HuH-7.5 (cell line): ENCODE measurements around the gene NLRC5.
"Not testable (repeated sequence)": the region's sequence is repeated elsewhere in the genome, so short reads cannot be mapped to it uniquely, and the experiment has no call there.

Source experiments
- DNase-seq: peaks from one replicate; pipeline ENCODE4 v3.0.0; 2011; ENCODE audit warnings: low spot score

Gene NLRC5

DNA sequence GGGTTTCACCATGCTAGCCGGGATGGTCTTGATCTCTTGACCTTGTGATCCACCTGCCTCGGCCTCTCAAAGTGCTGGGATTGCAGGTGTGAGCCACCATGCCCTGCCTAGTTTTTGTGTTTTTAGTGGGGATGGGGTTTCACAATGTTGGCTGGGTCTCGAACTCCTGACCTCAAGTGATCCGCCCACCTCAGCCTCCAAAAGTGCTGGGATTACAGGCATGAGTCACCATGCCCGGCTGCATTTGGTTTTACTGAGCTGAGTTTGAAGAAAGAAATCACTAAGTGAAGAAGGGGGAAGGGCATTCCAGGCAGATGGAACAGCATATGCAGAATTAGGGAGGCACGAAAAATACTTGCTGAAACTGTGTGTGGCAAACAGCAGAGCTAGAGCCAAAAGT is 110.6 kb downstream of the NLRC5 start:
- not testable (repeated sequence) for DNase-seq

DNA sequence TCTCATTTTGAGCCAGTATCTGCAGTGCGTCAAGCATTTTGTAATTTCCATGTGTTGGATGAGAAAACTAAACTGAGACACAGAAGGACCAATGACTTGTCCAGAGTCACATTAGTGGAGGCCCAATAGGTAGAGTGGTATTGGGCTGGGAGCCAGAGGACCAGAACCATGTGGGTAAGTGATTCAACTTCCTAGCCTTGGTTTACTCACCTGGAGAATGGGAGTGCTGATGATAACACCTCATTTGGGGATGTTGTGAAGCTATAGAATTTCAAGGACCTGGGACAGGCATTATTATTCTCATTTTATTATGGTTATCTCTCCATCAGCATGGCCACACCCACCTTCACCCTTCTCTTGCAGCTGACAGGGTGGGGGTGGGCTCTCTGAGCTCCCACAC is 111.1 kb downstream of the NLRC5 start:
- no peak for DNase-seq

DNA sequence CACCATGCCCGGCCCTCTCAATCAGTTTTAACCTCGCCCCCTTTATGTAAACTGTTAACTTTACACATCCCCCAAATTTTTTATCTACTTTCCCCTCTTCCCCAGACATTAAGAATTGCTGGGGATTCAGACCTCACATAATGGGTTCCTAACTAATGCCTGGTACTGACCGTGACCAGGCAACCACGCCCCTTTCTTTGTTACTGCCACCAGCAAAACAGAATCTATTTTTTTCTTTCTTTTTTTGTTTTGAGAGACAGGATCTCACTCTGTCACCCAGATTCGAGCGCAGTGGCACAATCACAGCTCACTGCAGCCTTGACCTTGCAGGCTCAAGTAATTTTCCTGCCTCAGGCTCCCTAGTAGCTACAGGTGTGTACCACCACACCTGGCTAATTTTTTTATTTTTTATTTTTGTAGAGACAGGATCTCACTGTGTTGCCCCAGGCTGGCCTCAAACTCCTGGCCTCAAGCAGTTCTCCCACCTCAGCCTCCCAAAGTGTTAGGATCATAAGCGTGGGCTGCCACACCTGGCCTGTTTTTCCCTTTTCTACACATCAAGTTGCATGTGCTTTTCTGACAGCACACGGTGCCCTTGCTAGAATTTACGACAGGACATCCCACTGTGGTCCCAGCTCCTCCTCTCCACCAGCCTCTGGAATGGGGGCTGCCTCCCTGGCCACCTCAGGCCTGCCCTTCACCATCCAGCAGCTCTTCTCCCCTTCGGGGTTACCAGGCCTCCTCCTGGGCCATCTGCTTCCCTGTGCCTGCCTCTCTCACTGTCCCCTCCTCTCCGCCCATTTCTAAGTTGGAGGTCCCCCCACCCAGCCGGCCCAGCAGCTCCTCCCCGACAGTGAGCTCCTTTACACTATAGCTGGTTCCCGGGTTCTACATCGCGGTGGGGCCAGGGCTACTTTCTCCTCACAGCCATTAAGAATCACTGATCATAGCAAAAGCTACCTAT is 113.8 kb downstream of the NLRC5 start:
- no peak for DNase-seq

DNA sequence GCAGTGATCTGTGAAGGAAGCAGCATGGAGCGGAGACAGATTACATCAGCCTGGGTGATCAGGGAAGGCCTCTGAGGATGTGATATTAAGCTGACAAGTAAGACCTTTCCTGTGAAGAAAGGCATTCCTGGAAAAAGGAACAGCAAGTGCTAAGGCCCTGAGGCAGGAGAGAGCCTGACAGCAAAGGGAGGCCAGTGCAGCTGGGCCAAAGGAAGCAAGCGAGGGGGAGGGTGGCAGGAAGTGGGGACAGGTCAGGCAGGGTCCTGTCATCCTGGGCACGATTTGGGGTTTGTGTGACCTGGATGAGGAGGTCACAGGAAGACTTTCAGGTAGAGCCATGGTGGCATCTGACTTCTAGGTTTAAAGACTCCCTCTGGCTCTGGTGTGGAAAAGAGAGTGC is 115.3 kb downstream of the NLRC5 start:
- no peak for DNase-seq

DNA sequence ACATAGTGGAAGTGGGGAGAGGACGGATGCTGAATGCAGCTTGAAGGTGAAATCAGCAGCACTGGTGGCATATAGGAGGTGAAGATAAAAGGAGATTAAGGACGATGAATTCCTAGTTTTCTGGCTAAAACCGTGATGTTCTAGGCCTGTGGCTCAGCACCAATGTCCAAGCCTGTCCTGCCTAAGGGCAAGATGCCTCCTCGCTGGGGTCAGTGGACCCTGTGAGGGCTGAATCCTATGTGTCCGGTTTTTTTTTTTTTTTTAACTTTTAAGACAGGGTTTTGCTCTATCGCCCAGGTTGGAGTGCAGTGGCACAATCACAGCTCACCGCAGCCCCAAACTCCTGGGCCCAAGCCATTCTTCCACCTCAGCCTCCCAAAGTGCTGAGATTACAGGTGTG is 115.8 kb downstream of the NLRC5 start:
- no peak for DNase-seq

DNA sequence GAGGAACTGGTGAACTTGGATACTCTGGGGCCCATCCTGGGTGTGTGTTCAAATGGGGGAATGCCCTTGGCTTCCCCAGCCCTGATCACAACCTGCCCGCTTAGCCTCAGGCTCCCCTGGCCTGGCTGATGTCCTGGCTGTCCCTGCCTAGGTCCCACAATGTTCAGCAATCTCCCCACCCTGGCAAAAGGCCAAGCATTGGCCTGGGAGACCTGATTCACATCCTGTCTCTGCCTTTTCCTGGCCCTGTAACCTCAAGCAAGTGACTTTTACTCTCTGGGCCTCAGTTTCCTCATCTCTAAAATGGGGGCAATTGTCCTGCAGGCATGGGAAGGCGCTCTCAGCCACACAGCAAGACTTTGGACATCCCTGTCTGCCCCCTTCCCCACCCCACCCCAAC is 117.4 kb downstream of the NLRC5 start:
- no peak for DNase-seq

DNA sequence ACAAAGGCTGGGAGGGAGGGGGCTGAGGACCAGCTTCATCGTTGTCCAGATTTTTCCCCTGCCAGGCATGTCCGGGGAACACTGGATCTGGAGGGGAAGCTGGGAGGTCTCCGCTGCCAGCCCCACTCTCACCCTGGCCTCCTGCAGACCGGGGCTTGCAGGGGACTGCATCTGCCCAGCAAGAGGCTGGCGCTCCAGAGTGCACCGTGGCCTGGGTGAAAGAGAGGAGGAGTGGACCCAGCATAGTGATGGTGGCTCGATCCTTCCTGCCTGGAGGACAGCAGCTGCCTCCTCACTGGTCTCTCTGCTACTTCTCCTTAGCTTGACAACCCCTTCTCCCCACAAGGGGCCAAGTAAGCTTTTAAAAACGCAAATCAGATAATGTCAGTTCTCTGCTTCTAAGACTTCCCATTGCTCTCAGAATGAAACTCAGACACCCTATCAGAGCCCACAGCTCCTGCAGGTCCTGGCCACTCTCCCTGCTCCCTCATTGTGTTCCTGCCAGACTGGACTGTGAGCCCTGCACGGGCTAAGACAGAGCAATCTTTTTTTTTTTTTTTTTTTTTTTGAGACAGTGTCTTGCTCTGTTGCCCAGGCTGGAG is 118.1 kb downstream of the NLRC5 start:
- DNase-seq = no peak

DNA sequence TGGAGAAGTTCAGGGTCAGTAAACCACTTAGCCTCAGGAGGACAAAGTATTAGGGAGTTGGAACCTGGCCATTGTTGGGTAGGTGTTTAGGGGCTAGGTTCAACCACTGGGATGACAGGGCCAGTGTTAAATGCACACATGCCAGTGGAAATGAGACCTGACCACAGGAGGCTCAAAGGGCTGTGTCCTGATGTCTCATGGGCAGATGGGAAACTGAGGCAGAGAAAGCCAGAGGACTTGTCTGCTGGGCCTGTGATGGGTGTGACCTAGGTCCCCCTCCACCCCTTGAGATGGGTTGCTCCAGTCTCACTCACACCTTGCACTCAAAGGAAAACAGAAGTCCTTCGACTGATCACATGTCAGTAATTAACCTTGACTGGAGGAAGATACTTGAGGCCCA is 119.1 kb downstream of the NLRC5 start:
- DNase-seq = no peak

DNA sequence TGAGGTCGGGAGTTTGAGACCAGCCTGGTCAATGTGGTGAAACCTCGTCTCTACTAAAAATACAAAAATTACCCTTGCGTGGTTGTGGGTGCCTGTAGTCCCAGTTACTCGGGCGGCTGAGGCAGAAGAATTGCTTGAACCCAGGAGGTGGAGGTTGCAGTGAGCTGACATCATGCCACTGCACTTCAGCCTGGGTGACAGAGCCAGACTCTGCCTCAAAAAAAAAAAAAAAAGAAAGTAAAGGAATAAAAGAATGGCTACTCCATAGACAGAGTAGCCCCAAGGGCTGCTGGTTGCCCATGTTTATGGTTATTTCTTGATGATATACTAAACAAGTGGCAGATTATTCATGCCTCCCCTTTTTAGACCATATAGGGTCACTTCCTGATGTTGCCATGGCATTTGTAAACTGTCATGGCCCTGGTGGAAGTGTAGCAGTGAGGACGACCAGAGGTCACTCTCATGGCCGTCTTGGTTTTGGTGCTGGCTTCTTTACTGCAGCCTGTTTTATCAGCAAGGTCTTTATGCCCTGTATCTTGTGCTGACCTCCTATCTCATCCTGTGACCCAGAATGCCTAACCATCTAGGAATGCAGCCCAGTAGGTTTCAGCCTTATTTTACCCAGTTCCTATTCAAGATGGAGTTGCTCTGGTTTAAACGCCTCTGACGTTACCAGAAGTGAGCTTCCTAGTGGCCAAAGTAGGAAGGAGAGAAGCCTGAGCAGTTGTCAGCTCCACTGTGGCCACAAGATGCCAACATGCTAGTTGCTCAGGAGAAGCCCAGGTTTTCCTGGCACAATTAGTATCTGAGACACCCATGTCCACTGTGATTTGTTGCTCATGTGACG is 120.1 kb downstream of the NLRC5 start:
- not testable (repeated sequence) for DNase-seq

DNA sequence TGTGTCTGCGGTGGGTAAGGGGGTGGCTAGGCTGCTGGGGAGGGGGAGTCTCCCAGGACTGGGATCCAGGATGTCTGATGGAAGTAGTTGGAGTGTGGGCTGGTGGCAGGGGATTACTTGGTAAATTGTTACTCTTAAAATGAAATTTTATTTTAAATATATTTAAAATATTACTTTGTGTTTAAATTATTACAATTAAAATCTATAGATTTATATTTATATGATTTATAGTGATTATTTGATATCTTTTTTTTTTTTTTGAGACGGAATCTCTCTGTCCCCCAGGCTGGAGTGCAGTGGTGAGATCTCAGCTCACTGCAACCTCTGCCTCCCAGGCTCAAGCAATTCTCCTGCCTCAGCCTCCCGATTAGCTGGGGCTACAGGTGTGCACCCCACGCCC is 121.6 kb downstream of the NLRC5 start:
- DNase-seq = no peak

DNA sequence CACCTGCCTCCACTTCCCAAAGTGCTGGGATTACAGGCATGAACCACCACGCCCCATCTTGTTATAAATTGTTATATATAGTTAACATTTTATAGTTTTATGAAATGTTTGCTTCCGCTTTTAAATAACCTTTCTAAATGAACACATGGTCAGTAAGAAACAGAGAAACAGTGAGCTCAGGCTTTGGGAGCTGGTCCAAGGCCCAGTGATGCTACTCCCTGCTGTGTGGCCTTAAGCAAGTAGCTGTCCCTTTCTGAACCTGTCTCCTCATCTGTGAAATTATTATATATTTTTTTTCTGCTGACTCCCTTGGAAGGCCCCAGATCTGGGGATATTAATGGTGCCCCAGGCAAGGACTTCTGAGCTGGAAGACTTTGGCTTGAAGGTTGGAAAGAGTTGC is 122.1 kb downstream of the NLRC5 start:
- no peak for DNase-seq

DNA sequence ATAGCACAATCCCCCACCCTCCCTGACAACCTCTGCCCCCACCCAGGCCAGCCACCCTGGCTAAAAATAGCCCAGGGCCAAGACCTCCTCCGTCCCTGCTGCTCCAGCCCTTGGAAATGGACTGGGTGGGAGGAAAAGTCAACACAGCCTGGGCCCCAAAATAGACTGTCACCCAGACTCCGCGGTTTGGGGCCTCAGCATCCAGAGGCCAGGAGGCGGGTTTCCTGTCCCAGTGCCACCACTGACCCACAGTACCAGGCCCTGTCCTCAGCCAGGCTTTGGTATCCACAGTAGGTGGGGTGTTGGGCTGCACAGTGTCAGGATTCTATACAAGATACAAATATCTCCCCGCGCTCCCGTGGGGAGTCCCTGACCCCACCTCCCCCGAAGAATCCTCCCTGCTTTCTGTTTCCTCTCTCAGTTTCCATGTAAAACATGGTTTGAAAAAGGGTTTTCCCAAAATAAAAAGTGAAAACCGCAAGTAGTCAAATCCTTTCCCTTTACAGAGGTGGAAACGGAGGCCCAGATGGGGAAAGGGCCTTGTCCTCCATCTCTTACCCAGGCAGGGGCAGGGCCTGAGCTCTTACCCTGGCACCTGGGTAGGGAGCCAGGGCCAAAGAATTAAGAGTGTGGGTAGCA is 123.2 kb downstream of the NLRC5 start:
- no peak for DNase-seq

DNA sequence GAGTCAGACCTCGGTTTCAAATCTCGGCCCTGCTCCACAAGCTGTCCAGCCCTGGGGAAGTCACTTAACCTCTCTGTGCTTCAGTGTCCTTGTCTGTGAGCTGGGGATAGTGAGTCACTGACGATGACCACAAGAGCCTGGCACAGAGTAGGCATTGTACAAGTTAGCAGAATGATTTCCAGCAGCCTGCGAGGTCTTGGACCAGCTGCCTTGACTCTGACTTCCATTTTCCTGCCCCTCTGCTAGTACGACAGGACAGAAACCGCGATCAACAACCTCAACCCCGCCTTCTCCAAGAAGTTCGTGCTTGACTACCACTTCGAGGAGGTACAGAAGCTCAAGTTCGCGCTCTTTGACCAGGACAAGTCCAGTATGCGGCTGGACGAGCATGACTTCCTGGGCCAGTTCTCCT is 123.7 kb downstream of the NLRC5 start:
- no peak for DNase-seq

DNA sequence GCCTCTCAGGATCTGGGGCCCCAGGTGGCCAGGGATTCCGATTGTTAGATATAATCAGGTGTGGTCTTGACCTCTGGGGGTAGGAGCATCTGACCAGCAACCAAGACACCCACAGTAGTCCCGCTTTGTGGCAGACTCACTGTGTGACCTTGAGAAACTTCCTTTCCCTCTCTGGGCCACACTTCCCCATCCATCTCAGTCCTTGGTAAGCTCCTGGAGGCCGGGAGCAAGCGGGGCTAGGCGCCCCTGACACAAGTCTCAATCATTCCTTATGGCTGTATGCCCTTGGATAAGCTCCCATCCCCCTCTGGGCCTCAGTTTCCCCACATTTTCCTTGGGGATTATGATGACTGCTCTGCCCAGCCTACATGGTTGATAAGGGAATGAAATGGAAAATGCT is 124.3 kb downstream of the NLRC5 start:
- no peak for DNase-seq

DNA sequence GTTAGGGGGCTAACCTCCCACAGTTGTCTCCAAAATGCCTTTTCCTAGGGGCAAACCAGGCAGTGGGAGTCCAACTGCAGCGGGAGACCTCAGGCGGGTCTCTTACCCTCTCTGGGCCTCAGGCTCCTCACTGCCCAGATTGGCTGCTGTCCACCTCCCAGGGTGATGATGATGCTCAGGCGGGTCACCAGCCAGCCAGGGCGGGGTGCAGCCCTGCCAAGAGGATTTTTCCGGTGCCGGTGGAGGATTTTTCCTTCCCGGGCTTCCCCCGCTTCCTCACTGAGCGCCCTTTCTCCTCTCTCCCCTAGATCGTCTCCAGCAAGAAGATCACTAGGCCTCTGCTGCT is 125.8 kb downstream of the NLRC5 start:
- no peak for DNase-seq

DNA sequence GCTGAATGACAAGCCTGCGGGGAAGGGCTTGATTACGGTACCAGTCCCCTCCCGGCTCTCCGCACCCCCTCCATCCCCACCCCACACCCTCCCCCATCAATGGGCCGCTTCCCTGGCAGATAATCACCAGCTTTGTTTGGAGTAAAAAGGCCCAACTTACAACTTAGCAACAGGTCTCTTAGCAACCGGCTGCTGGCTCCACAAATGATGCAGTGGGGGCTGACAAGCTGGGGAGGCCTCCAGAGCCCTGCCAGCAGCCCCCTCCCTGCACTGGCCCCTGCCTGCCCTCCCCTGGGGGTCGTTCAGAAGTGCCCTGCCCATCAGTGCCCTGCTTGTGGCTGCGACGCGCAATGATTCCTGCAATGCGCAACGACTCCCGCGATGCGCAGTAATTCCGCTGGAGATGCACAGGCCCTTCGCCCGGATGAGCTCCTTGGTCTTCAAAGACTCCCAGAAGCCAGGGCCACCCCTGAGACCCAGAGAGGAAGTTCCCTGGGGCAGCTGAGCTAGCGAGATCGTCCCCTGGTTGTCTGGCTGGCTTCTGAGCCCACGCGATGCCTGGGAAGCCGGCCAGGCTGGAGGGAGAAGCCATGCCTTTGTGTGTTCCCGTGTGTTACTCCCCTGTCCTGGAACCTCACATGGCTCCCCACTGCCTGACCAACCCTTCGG is 126.3 kb downstream of the NLRC5 start:
- DNase-seq = no peak

DNA sequence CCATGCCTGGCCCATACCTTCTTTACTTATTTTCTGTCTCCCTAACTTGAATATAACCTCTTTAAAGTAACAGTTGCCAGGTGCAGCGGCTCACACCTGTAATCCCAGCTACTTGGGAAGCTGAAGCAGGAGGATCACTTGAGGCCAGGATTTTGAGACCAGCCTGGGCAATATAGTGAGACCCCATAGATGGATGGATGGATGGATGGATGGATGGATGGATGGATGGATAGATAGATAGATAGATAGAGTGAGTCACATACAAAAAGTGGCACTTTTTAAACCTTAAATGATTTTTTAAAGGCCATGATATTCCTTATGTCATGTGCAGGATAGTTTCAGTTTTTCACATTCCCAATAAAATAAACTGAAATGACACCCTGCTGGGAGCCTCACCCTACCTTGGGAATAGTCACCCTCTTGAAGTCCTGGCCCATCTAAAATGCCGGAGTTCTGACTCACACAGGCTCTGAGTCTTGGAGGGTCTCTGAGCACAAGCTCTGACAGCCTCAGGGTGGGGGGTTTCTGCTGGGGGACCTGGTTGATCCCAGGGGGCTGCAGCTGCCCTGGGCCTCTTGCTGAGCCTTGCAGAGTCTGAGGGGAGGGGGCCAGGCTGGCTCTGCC is 129.2 kb downstream of the NLRC5 start:
- DNase-seq = no peak

DNA sequence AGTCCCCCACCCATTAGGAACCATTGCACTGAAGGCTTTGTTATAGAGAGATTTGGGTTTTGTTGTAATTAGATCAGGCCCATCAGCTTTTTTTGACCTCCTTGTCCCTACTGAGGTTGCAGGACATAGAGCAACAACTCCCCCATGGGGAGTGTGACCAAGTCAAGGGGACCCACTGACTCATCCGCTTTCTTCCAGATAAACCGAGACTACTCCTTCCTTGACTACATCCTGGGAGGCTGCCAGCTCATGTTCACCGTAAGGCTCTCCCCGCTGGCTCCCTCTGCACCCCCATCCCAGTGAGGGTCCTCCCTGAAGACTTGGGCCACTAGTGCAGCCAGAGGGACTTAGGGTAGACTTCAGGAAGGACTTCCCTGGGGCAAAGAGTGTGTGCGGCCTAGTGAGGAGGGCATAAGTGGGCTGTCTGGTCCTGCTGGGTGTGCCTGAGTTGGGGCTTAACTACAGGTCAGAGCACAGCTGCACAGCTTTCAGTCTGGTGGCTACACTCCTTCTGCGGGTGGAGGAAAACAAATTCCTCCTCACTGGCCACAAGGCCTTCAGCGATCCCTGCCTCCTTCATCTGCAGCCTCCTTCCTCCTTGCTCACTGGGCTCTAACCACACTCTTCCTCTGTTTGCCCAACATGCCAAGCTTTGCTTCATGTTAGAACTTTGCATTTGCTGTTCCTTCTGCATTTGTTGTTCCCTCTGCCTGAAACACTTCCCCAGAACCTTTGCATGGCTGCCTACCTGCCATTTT is 134.0 kb downstream of the NLRC5 start:
- DNase-seq = no peak

DNA sequence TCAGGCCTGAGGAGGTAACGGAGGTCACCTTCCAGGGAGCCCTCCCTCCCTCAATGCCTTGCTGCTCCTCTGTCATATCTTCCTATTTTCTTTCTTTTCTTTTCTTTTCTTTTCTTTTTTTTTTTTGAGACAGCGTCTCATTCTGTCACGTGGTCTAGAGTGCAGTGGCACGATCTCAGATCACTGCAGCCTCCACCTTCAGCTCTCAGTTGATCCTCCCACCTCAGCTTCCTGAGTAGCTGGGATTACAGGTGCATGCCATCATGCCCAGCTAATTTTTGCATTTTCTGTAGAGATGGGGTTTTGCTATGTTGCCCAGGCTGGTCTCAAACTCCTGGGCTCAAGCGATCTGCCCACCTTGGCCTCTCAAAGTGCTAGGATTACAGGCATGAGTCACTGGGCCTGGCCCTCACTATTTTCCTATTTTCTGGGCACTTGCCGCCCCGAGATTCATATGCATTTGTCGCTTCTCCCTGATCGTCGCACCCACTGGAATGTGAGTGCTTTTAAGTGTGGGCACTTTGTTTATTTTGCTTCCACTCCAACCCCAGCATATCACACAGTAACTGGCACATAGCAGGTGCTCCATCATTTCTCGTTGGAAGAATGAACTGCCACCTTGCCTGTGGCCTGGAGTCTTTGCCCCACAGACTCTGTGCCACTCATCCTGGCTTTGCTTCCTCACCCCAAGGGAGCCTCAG is 134.8 kb downstream of the NLRC5 start:
- DNase-seq = no peak

DNA sequence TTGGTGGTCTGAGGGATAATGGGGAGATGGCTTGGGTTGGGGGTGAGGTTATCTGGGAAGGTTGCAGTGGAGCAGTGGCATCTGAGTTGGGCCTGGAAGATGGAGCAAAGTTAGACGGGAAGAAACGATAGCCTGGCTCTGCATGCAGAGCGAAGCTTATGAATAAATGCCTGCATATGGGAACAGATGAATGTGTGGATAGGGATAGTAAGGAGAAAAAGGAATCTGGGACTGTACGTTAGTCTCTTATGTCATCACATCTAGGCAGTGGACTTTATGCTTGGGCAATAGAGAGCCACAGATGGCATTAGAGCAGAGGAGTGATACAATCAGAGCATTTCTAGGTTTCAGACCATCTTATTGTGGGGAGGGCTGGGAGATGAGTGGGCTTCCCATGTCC is 136.0 kb downstream of the NLRC5 start:
- no peak for DNase-seq
